NK-92 (cell line): Measurements from ENCODE around the gene CIAPIN1.

Source experiments
- DNase-seq: peaks from one replicate; lab custom pipeline; 2025; ENCODE audit not compliant: unreplicated experiment; lab: John Stamatoyannopoulos, UW

CIAPIN1 gene

GRCh38 chr16:57447186-57447962 is at the start of gene CIAPIN1, which contains the start of gene COQ9:
Gene CIAPIN1, minus strand, starts transcription at chr16:57447385. Its CDS starts 6,457 bp downstream, at chr16:57440928.
Gene COQ9, plus strand, starts transcription at chr16:57447479. Its CDS starts 27 bp downstream, at chr16:57447506.
- peak; percentile 23 for DNase-seq

- DNase-seq: no peak
Observed at GRCh38 chr16:57493767-57494166, 46.6 kb upstream of the CIAPIN1 start.

- DNase-seq: no peak
Observed at GRCh38 chr16:57489229-57489628, 42.0 kb upstream of the CIAPIN1 start.

- DNase-seq: no peak
Observed at GRCh38 chr16:57486858-57487834, 40.0 kb upstream of the CIAPIN1 start.

GRCh38 chr16:57485916-57486857 is 39.0 kb upstream of the CIAPIN1 start, which contains the start of gene DOK4:
Gene DOK4, minus strand, starts transcription at chr16:57486493. Its CDS starts 6,986 bp downstream, at chr16:57479507.
- DNase-seq: no peak

- DNase-seq: no peak
Observed at GRCh38 chr16:57485091-57485915, 38.1 kb upstream of the CIAPIN1 start.

- no peak for DNase-seq
Observed at GRCh38 chr16:57484515-57485005, 37.4 kb upstream of the CIAPIN1 start.

GRCh38 chr16:57483725-57484514 is 36.7 kb upstream of the CIAPIN1 start:
- no peak for DNase-seq

GRCh38 chr16:57482845-57483545 is 35.8 kb upstream of the CIAPIN1 start:
- no peak for DNase-seq

GRCh38 chr16:57481421-57481820 is 34.2 kb upstream of the CIAPIN1 start:
- no peak for DNase-seq

- no peak for DNase-seq
Observed at GRCh38 chr16:57480754-57481230, 33.6 kb upstream of the CIAPIN1 start.

GRCh38 chr16:57479976-57480753 is 33.0 kb upstream of the CIAPIN1 start:
- no peak for DNase-seq

GRCh38 chr16:57479205-57479975 is 32.2 kb upstream of the CIAPIN1 start:
- DNase-seq: no peak

- no peak for DNase-seq
Observed at GRCh38 chr16:57478396-57479204, 31.4 kb upstream of the CIAPIN1 start.

- DNase-seq: no peak
Observed at GRCh38 chr16:57477531-57478202, 30.5 kb upstream of the CIAPIN1 start.
